HepG2 (cell line): ENCODE measurements around the gene SIRT7. TPM values are rescaled to one million over a fixed set of nuclear protein-coding genes. Genes with fewer than 3 reads are reported as not detected.

Experiments
- CBX1 ChIP-seq: IDR thresholded peaks from one replicate; pipeline ENCODE4 v1.6.1; 2016; ENCODE audit warnings: antibody characterized with exemption, low read depth
- FOSL2 ChIP-seq: sonication (generic); formaldehyde crosslinking; IDR thresholded peaks from 2 replicates; pipeline ENCODE4 v1.4.0; 2020; ENCODE audit warnings: missing genetic modification reagents
- MED1 ChIP-seq: sonication (generic); formaldehyde crosslinking; IDR thresholded peaks from 2 replicates; pipeline ENCODE4 v1.4.0; 2020; ENCODE audit warnings: missing genetic modification reagents
- MLLT10 ChIP-seq: sonication (generic); formaldehyde crosslinking; IDR thresholded peaks from 2 replicates; pipeline ENCODE4 v1.4.0; 2020; ENCODE audit warnings: missing genetic modification reagents
- MTF1 ChIP-seq: sonication (generic); formaldehyde crosslinking; IDR thresholded peaks from 2 replicates; pipeline ENCODE4 v1.5.0; 2020; ENCODE audit warnings: missing genetic modification reagents
- NONO ChIP-seq, 2 experiments: fragments of 450-650 bp in 1 of 2; sonication (generic) in 1 of 2; formaldehyde crosslinking in 1 of 2; IDR thresholded peaks in 1 of 2; conservative IDR thresholded peaks in 1 of 2; 2 replicates each; pipeline versions ENCODE4 v1.6.1 to v1.8.0; 2017 to 2022; ENCODE audit warnings: mild to moderate bottlenecking in 1 of 2, missing genetic modification reagents in 1 of 2, moderate library complexity in 1 of 2
- PHF5A ChIP-seq: IDR thresholded peaks from one replicate; pipeline ENCODE4 v1.6.1; 2018; ENCODE audit warnings: low read depth, missing genetic modification reagents; ENCODE audit not compliant: unreplicated experiment
- RAD21 ChIP-seq: fragments of 450-650 bp; formaldehyde crosslinking; IDR thresholded peaks from 2 replicates; pipeline ENCODE4 v1.5.0; 2020; ENCODE audit warnings: mild to moderate bottlenecking
- SMAD1 ChIP-seq: sonication (generic); formaldehyde crosslinking; IDR thresholded peaks from 2 replicates; pipeline ENCODE4 v1.4.0; 2020; ENCODE audit warnings: missing genetic modification reagents, low read depth, mild to moderate bottlenecking, borderline replicate concordance
- ZBTB7B ChIP-seq: sonication (generic); formaldehyde crosslinking; IDR thresholded peaks from 2 replicates; pipeline ENCODE4 v1.4.0; 2020; ENCODE audit warnings: missing genetic modification reagents
- ZKSCAN8 ChIP-seq: IDR thresholded peaks from 2 replicates; pipeline ENCODE4 v1.6.1; 2016; ENCODE audit warnings: borderline replicate concordance, missing genetic modification reagents, missing compliant biosample characterization
- ZNF205 ChIP-seq: IDR thresholded peaks from 2 replicates; pipeline ENCODE4 v1.6.1; 2018; ENCODE audit warnings: missing biosample characterization, missing genetic modification reagents
- ZNF605 ChIP-seq: sonication (generic); formaldehyde crosslinking; IDR thresholded peaks from 2 replicates; pipeline ENCODE4 v1.8.0; 2022; ENCODE audit warnings: mild to moderate bottlenecking, missing genetic modification reagents
- ZNF7 ChIP-seq: IDR thresholded peaks from 2 replicates; pipeline ENCODE4 v1.6.1; 2016; ENCODE audit warnings: missing biosample characterization, missing genetic modification reagents
- ZNF709 ChIP-seq: sonication (generic); formaldehyde crosslinking; IDR thresholded peaks from 2 replicates; pipeline ENCODE4 v1.5.0; 2020; ENCODE audit warnings: mild to moderate bottlenecking, missing genetic modification reagents
- polyA plus RNA-seq, 8 experiments: library from polyadenylated mRNA; depleted of rRNA in 3 of 8; stranded (reverse) in 7 of 8; unstranded in 1 of 8; fragments of >200 nt; fragmentation: Illumina TruSeq in 4 of 8; extraction: Trizol in 4 of 8; gene quantifications; 2 replicates each; pipeline versions ENCODE4 v1.2.1 to v1.2.3, GENCODE V29; 2011 to 2016; ENCODE audit warnings: low read depth in 4 of 8, missing spikeins in 1 of 8, mixed read lengths in 1 of 8; ENCODE audit not compliant: insufficient read depth in 1 of 8
- total RNA-seq, 5 experiments: library from RNA; depleted of rRNA; stranded (reverse); fragments of >200 nt; fragmentation: Illumina TruSeq; extraction: Trizol; gene quantifications; 2 replicates each; pipeline ENCODE4 v1.2.3, GENCODE V29; 2016; ENCODE audit warnings: low read depth in 1 of 5
- TF ChIP-seq, protein P1 (sequence below): sonication (generic); IDR thresholded peaks from 2 replicates; pipeline ENCODE4 v1.6.1; 2016; ENCODE audit warnings: low read depth, borderline replicate concordance
- TF ChIP-seq, protein P2 (sequence below): sonication (generic); formaldehyde crosslinking; IDR thresholded peaks from 2 replicates; pipeline ENCODE4 v1.8.1; 2023; ENCODE audit warnings: mild to moderate bottlenecking, missing genetic modification reagents
- TF ChIP-seq, protein P3 (sequence below): sonication (generic); formaldehyde crosslinking; IDR thresholded peaks from 2 replicates; pipeline ENCODE4 v1.5.1; 2020; ENCODE audit warnings: missing genetic modification reagents, mild to moderate bottlenecking, borderline replicate concordance
- TF ChIP-seq, protein P4 (sequence below): sonication (generic); formaldehyde crosslinking; IDR thresholded peaks from 2 replicates; pipeline ENCODE4 v1.5.0; 2020; ENCODE audit warnings: missing genetic modification reagents
- TF ChIP-seq, protein P5 (sequence below): sonication (generic); formaldehyde crosslinking; IDR thresholded peaks from 2 replicates; pipeline ENCODE4 v1.4.0; 2020; ENCODE audit warnings: missing genetic modification reagents

SIRT7 gene
- total and polyA plus RNA-seq, 2 of the 13 experiments (the other 11 are each of a cell fraction or from before 2014, with no cell fraction given), result 8.3 to 24.8 TPM

DNA sequence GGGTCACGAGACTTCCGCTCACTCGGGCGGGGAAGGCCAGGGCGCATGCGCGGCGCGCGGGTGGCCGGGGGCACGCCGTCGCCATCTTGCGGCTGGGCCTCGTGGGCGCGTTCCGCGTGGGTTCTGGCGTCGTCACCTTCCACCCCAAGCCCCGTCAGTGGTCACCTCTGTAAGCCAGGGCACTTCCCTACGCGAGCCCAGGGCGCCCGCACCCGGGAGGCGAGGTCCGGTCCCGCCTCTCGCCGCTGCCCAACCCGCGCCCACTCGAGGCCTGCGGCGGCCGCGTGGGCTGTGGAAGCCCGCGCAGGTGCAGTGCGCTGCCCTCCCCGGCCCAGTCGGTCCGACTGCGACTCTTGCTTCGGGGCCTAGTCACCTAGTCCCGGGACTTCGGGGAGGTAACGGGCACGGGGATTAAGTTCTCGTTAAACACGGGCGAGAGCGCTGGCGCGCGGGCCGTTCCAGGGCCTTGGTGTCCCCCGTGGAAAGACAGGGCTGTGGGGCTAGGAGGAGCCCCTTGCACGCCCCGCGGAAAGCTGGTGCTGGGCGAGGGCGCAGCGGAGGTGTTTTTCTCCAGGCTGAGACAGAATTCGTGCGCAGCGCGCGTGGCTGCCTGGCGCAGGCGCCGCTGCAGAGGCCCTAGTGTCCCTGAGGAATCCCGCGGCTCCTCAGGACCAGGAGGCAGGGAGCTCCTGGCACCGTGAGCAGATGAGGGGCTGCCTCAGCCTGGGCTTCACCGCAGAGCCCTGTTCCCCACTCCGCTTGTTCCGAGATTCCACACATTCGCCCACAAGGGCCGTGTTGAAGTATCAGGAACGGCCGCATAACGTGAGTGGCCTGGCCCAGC, 46.4 kb downstream of the SIRT7 start (continued):
- TF ChIP-seq, protein P1, sequence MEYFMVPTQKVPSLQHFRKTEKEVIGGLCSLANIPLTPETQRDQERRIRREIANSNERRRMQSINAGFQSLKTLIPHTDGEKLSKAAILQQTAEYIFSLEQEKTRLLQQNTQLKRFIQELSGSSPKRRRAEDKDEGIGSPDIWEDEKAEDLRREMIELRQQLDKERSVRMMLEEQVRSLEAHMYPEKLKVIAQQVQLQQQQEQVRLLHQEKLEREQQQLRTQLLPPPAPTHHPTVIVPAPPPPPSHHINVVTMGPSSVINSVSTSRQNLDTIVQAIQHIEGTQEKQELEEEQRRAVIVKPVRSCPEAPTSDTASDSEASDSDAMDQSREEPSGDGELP, result peak; percentile 9; the same call in 1 of the 2 replicates
- TF ChIP-seq SMAD1 (peak; percentile 97), ZNF709 (CRISPR knock-in tag) (peak; percentile 98), ZNF205 (CRISPR knock-in tag) (peak; percentile 74; the same call in 1 of the 2 replicates), NONO (IDR thresholded peaks at IDR 0.05) (no peak), NONO (CRISPR knock-in tag; conservative IDR thresholded peaks at IDR 0.05) (peak; percentile 98), FOSL2 (CRISPR knock-in tag) (peak; percentile 60; the same call in 1 of the 2 replicates), MTF1 (CRISPR knock-in tag) (no peak), RAD21 (CRISPR knock-in tag) (peak; percentile 81), MED1 (peak; percentile 88), ZNF7 (no peak; the same call in 1 of the 2 replicates), ZNF605 (CRISPR knock-in tag) (peak; percentile 28; the same call in 1 of the 2 replicates), PHF5A (peak; percentile 17), ZKSCAN8 (CRISPR knock-in tag) (peak; percentile 26), MLLT10 (CRISPR knock-in tag) (0 out of 2 replicates have a peak, but pooled peaks have one; percentile 47), ZBTB7B (CRISPR knock-in tag) (0 out of 2 replicates have a peak, but pooled peaks have one; percentile 47), CBX1 (peak; percentile 90)
- TF ChIP-seq, protein P2, sequence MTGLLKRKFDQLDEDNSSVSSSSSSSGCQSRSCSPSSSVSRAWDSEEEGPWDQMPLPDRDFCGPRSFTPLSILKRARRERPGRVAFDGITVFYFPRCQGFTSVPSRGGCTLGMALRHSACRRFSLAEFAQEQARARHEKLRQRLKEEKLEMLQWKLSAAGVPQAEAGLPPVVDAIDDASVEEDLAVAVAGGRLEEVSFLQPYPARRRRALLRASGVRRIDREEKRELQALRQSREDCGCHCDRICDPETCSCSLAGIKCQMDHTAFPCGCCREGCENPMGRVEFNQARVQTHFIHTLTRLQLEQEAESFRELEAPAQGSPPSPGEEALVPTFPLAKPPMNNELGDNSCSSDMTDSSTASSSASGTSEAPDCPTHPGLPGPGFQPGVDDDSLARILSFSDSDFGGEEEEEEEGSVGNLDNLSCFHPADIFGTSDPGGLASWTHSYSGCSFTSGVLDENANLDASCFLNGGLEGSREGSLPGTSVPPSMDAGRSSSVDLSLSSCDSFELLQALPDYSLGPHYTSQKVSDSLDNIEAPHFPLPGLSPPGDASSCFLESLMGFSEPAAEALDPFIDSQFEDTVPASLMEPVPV, result peak; percentile 98
- TF ChIP-seq, protein P3, sequence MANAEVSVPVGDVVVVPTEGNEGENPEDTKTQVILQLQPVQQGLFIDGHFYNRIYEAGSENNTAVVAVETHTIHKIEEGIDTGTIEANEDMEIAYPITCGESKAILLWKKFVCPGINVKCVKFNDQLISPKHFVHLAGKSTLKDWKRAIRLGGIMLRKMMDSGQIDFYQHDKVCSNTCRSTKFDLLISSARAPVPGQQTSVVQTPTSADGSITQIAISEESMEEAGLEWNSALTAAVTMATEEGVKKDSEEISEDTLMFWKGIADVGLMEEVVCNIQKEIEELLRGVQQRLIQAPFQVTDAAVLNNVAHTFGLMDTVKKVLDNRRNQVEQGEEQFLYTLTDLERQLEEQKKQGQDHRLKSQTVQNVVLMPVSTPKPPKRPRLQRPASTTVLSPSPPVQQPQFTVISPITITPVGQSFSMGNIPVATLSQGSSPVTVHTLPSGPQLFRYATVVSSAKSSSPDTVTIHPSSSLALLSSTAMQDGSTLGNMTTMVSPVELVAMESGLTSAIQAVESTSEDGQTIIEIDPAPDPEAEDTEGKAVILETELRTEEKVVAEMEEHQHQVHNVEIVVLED (CRISPR knock-in tag), result peak; percentile 85
- TF ChIP-seq, protein P4, sequence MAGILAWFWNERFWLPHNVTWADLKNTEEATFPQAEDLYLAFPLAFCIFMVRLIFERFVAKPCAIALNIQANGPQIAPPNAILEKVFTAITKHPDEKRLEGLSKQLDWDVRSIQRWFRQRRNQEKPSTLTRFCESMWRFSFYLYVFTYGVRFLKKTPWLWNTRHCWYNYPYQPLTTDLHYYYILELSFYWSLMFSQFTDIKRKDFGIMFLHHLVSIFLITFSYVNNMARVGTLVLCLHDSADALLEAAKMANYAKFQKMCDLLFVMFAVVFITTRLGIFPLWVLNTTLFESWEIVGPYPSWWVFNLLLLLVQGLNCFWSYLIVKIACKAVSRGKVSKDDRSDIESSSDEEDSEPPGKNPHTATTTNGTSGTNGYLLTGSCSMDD (CRISPR knock-in tag), result 0 out of 2 replicates have a peak, but pooled peaks have one; percentile 65
- TF ChIP-seq, protein P5, sequence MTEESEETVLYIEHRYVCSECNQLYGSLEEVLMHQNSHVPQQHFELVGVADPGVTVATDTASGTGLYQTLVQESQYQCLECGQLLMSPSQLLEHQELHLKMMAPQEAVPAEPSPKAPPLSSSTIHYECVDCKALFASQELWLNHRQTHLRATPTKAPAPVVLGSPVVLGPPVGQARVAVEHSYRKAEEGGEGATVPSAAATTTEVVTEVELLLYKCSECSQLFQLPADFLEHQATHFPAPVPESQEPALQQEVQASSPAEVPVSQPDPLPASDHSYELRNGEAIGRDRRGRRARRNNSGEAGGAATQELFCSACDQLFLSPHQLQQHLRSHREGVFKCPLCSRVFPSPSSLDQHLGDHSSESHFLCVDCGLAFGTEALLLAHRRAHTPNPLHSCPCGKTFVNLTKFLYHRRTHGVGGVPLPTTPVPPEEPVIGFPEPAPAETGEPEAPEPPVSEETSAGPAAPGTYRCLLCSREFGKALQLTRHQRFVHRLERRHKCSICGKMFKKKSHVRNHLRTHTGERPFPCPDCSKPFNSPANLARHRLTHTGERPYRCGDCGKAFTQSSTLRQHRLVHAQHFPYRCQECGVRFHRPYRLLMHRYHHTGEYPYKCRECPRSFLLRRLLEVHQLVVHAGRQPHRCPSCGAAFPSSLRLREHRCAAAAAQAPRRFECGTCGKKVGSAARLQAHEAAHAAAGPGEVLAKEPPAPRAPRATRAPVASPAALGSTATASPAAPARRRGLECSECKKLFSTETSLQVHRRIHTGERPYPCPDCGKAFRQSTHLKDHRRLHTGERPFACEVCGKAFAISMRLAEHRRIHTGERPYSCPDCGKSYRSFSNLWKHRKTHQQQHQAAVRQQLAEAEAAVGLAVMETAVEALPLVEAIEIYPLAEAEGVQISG (CRISPR knock-in tag), result peak; percentile 88
